Non-pigmented ciliary epithelial cell (primary cell): ENCODE measurements around the gene TAS2R31.
A peak's percentile ranks its signal among the peaks of the same experiment; 100 is the strongest.
"Not testable (repeated sequence)": the region's sequence is repeated elsewhere in the genome, so short reads cannot be mapped to it uniquely, and the experiment has no call there.

Source experiments
- DNase-seq: peaks from one replicate; pipeline ENCODE4 v3.0.0-alpha.2; 2010; ENCODE audit warnings: low read depth

TAS2R31 gene, protein sequence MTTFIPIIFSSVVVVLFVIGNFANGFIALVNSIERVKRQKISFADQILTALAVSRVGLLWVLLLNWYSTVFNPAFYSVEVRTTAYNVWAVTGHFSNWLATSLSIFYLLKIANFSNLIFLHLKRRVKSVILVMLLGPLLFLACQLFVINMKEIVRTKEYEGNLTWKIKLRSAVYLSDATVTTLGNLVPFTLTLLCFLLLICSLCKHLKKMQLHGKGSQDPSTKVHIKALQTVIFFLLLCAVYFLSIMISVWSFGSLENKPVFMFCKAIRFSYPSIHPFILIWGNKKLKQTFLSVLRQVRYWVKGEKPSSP

GRCh38 chr12:11031307-11031706 is at the start of gene TAS2R31:
TAS2R31 (minus strand) TSS chr12:11031407; CDS start chr12:11031335, 72 bp downstream.
- DNase-seq: no peak

- DNase-seq: no peak
Measured at GRCh38 chr12:11078246-11078645, 47.0 kb upstream of the TAS2R31 start.

- DNase-seq: no peak
Measured at GRCh38 chr12:11075642-11076041, 44.4 kb upstream of the TAS2R31 start.

DNA sequence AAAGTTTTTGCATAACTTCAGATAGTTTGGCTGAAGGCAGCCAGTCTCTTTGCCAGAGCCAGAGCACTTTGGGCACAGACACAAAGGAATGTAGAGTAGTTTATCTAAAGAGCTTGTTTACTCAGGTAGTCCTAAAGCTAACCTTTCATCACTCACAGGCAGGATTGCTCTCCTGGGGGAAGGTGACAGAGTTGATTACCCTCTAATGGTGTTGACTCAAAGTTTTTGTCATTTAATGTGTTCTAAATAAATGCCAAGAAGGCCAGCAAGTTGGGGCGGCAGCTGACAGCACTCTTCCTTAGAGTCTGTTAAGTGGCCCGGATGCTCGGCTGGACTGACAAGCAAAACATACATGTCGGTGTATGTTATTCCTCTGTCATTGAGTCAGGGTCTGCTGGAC is 40.2 kb upstream of the TAS2R31 start:
- no peak for DNase-seq

- no peak for DNase-seq
Measured at GRCh38 chr12:11070999-11071398, 39.8 kb upstream of the TAS2R31 start.

- no peak for DNase-seq
Measured at GRCh38 chr12:11069854-11070365, 38.7 kb upstream of the TAS2R31 start.

- no peak for DNase-seq
Measured at GRCh38 chr12:11067514-11067913, 36.3 kb upstream of the TAS2R31 start.

DNA sequence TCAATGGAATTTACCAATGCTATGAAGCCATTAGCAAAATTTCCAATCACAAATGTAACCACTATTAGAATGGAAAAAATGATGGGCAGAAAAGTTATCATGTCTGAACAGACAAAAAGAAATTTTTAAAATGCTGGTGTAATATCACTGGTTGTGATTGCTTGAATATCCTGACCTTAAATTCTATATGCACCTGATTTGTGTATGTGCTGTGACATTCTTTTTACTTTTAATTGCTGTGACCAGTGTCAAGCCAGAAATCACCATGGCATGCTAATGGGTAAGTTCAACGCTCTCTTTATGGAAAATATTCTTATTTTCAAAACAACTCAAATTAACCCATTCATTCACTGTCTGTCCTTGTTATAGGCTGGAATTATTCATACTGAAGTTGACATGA is 31.0 kb upstream of the TAS2R31 start, which contains the start of gene TAS2R46:
Gene TAS2R46 (minus strand): TSS at position 101 of the 400 bp plus-strand sequence. CDS start 0 bp downstream, at position 101.
- DNase-seq: not testable (repeated sequence)

GRCh38 chr12:11059784-11060183 is 28.6 kb upstream of the TAS2R31 start:
- DNase-seq: no peak

DNA sequence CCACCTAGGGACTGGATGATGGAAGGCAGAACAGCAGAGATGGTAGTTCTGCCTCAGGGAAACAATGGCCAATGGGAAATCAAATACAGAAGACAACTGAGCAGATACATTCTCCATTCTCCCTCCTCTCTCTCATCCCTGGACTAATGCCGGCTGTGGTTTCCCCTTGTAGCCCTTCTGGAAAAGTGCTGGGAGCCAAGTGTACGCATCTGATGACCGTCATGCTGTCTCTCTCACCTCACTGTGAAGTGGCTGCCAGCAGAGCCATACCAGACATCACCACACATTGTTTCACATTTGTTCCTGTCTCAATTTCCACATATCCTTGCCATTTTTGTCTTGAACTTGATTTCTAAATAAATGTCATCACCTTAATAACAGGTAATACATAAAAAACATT is 27.8 kb upstream of the TAS2R31 start:
- no peak for DNase-seq

- no peak for DNase-seq
Measured at GRCh38 chr12:11055306-11055705, 24.1 kb upstream of the TAS2R31 start.

DNA sequence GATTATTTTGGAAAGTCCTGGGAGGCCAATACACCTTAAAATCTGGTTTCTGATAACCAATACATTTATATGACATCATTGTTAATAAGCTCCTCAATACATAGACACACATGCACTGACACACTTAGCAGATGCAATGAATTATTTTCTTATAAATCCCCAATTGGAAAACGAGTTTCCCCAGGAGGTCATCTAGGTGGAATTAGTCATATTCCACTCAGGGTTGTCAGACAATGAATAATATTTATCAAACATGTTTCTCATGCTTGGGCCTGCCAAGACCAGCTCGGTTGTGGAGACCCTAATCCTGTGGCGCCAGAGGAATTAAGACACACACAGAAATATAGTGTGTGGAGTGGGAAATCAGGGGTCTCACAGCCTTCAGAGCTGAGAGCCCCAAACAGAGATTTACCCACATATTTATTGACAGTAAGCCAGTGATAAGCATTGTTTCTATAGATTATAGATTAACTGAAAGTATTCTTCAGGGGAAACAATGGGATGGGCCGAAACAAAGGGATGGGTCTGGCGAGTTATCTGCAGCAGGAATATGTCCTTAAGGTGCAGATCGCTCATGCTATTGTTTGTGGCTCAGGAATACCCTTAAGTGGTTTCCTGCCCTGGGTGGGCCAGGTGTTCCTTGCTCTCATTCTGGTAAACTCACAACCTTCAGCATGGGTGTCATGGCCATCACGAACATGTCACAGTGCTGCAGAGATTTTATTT is 18.8 kb upstream of the TAS2R31 start:
- not testable (repeated sequence) for DNase-seq

- DNase-seq: not testable (repeated sequence)
Measured at GRCh38 chr12:11041366-11041765, 10.2 kb upstream of the TAS2R31 start.

- no peak for DNase-seq
Measured at GRCh38 chr12:11040162-11040561, 9.0 kb upstream of the TAS2R31 start.

DNA sequence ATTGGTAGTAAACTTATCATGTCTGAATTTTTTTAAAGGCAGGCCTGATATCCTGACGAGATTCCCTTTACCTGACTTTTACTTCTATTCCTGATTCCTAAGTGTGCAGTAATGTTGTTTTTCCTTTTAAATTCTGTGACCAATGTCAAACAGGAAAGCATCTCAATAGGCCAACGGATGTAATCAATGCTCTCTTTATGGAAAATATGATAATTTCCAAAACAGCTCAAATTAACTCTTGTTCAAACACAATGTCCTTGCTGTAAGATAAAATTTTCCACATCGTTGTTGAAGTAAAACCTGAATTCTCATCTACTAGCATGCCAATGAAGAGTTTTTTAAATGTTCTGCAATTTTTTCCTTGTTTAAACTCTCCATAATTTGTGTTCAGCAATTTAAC is 8.0 kb upstream of the TAS2R31 start:
- no peak for DNase-seq

GRCh38 chr12:11033959-11034358 is 2.8 kb upstream of the TAS2R31 start:
- not testable (repeated sequence) for DNase-seq

DNA sequence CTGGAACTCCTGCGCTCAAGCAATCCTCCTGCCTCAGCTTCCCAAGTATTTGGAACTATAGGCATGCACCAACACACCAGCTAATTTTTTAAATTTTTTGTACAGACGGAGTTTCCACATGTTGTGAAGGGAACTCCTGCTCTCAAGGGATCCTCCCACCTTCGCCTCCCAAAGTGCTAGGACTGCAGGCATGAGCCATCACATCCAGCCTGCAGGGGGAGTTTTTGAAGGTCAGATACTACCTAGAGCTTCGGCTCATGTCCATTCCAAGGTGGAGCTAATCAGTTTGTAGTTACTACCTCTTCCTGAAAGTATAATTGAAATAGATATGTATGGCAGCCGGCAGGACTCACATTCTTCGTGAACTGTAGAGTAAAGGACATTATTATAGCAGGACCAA is 5.1 kb downstream of the TAS2R31 start:
- no peak for DNase-seq

GRCh38 chr12:11023387-11023786 is 7.8 kb downstream of the TAS2R31 start:
- DNase-seq: no peak

GRCh38 chr12:11022520-11022919 is 8.7 kb downstream of the TAS2R31 start, which contains the start of gene TAS2R19:
TAS2R19 (minus strand) TSS chr12:11022620; CDS start chr12:11022571, 49 bp downstream.
- DNase-seq: no peak

- DNase-seq: no peak
Measured at GRCh38 chr12:11016937-11017336, 14.3 kb downstream of the TAS2R31 start.

DNA sequence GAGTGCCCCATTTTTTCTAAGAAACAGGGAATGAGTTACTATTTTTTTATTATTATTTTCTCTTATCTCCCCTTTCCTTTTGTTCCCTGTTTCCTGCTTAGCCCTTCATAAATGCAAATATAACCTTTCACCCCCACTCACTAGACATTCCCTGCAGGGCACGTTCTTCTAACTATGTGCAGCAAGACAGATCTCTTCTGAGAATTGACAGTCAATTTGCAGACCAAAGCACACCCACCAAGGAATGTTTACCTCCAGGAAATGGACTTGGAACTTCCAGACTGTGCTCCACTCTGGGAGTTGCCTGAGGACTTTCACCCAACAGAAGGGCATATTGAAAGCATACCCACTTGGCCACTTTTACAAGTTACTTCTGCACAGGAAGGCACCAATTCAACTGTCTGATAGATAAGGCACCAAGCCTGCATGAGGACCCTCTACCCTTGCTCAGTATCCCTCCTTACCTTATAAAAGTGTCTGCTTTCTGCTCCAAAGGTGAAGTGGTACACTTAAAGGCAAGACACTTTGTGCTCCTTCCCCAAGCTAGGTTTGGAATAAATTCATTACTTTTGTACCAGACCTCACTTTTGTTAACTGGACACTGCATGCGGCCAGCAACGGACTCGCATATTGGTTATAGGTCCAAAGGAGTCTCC is 15.3 kb downstream of the TAS2R31 start:
- no peak for DNase-seq

- DNase-seq: peak; percentile 2
Measured at GRCh38 chr12:11014234-11014633, 17.0 kb downstream of the TAS2R31 start.

DNA sequence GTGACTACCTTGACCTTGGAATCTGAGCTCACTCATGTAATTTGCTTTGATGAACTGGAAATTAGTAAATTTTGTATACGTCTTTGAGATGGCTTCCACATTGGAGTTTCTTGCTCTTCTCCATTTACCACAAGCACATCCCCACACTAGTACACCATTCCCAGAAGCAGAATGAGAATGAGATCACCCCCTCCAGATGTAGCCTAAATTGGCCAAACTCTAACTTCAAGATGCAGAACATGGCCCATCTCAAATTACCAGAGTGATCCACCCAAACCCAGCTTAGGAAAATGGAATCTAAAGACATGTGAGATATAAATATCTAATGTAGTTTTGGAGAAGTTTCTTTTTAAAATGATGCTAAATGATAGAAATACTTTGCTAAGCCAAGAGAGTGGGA is 23.6 kb downstream of the TAS2R31 start:
- no peak for DNase-seq
